Measurements from ENCODE around the gene SLC35F4.

GRCh38 chr14:57736391-57736790 lies 129.5 kb downstream of the SLC35F4 start:
- TF ChIP-seq CTCF (IDR thresholded peaks at IDR 0.05) (no peak), POLR2A (IDR thresholded peaks at IDR 0.05) (no peak)

All from adrenal gland (tissue), 5 donors.